H1 (cell line): ENCODE measurements around the gene PPP4R1. TPM values are rescaled to one million over a fixed set of nuclear protein-coding genes. Genes with fewer than 3 reads are reported as not detected.

Source experiments
- CTCF ChIA-PET: fragments of 300-600 bp; sonication (Branson Sonifier 250); formaldehyde crosslinking; loops from one replicate; lab custom pipeline; 2021; ENCODE audit not compliant: partially characterized antibody; lab: Charles Lee
- POLR2A ChIA-PET: fragments of 300-600 bp; sonication (Branson Sonifier 250); formaldehyde crosslinking; loops from one replicate; lab custom pipeline; 2021; ENCODE audit warnings: inconsistent platforms; ENCODE audit not compliant: partially characterized antibody; lab: Charles Lee
- DNase-seq, 2 experiments: peaks; one replicate each; pipeline versions ENCODE4 v3.0.0 to v3.0.0-alpha.2; 2010 to 2022; ENCODE audit warnings: low spot score in 2 of 2, low read depth in 1 of 2, mixed read lengths in 1 of 2
- FAIRE-seq: peaks from 2 replicates; lab custom pipeline; 2011; peaks lifted over from hg19 to GRCh38; lab: Jason Lieb, UNC
- H2AFZ ChIP-seq: 2 replicates; pipeline ENCODE4 v1.8.1; 2012; ENCODE audit warnings: low read length, inconsistent platforms
- H2AK5ac ChIP-seq: 2 replicates; pipeline ENCODE4 v1.6.1; 2013; ENCODE audit warnings: low read depth, low read length
- H2BK120ac ChIP-seq: replicated peaks from 2 replicates; pipeline ENCODE3; 2013; ENCODE audit warnings: low read depth, low read length, inconsistent platforms
- H2BK12ac ChIP-seq: 2 replicates; pipeline ENCODE4 v1.6.1; 2013; ENCODE audit warnings: low read depth, low read length
- H2BK15ac ChIP-seq: 2 replicates; pipeline ENCODE4 v1.6.1; 2013; ENCODE audit warnings: low read length
- H2BK20ac ChIP-seq: 2 replicates; pipeline ENCODE4 v1.6.1; 2013; ENCODE audit warnings: low read length
- H2BK5ac ChIP-seq: 2 replicates; pipeline ENCODE4 v1.6.1; 2013; ENCODE audit warnings: low read depth, low read length
- H3K14ac ChIP-seq: 2 replicates; pipeline ENCODE4 v1.6.1; 2013; ENCODE audit warnings: inconsistent platforms; ENCODE audit not compliant: insufficient read length
- H3K18ac ChIP-seq: 2 replicates; pipeline ENCODE4 v1.6.1; 2013; ENCODE audit warnings: low read length; ENCODE audit errors: extremely low read depth
- H3K23ac ChIP-seq: 2 replicates; pipeline ENCODE4 v1.6.1; 2013; ENCODE audit warnings: inconsistent platforms; ENCODE audit not compliant: insufficient read length
- H3K23me2 ChIP-seq: 2 replicates; pipeline ENCODE4 v1.6.1; 2013; ENCODE audit warnings: low read depth, low read length
- H3K27ac ChIP-seq: 2 replicates; pipeline ENCODE4 v1.6.1; 2011; ENCODE audit warnings: low read depth, low read length, inconsistent platforms
- H3K27me3 ChIP-seq, 4 experiments: replicated peaks in 1 of 4; 1 replicate in 1 of 4; 2 replicates in 3 of 4; pipeline versions ENCODE4 v1.6.1 to v1.8.1; 2011 to 2013; ENCODE audit warnings: low read length in 3 of 4, mild to moderate bottlenecking in 3 of 4, inconsistent platforms in 2 of 4, mixed read lengths in 2 of 4, moderate library complexity in 1 of 4; ENCODE audit not compliant: control insufficient read depth in 3 of 4, insufficient read depth in 3 of 4; ENCODE audit errors: extremely low read depth in 1 of 4
- H3K36me3 ChIP-seq, 4 experiments: 2 replicates each; pipeline versions ENCODE4 v1.6.1 to v1.8.1; 2011 to 2013; ENCODE audit warnings: mild to moderate bottlenecking in 4 of 4, low read length in 3 of 4, moderate library complexity in 2 of 4, control low read depth in 1 of 4, inconsistent platforms in 1 of 4; ENCODE audit not compliant: insufficient read depth in 4 of 4, control insufficient read depth in 2 of 4
- H3K4ac ChIP-seq: replicated peaks from 2 replicates; pipeline ENCODE3; 2013; ENCODE audit warnings: low read length, low read depth, mixed read lengths, inconsistent platforms; ENCODE audit not compliant: insufficient read length
- H3K4me1 ChIP-seq, 4 experiments: replicated peaks in 1 of 4; 1 replicate in 1 of 4; 2 replicates in 3 of 4; pipeline versions ENCODE4 v1.6.1 to v1.8.1; 2011 to 2013; ENCODE audit warnings: low read length in 3 of 4, inconsistent platforms in 2 of 4, mixed read lengths in 1 of 4; ENCODE audit not compliant: insufficient read depth in 4 of 4, control insufficient read depth in 3 of 4
- H3K4me2 ChIP-seq, 2 experiments: 2 replicates each; pipeline versions ENCODE4 v1.6.1 to v1.8.1; 2011 to 2013; ENCODE audit warnings: low read depth in 2 of 2, low read length in 2 of 2, control low read depth in 1 of 2, inconsistent platforms in 1 of 2, mild to moderate bottlenecking in 1 of 2; ENCODE audit not compliant: insufficient read depth in 1 of 2
- H3K4me3 ChIP-seq, 4 experiments: fragments of 200-600, 300-600 bp in 1 of 4; sonication (generic), shearing (Covaris generic), sonication (Bioruptor Twin) in 1 of 4; 2 replicates each; pipeline versions ENCODE4 v1.5.1 to v1.8.1; 2011 to 2016; ENCODE audit warnings: low read length in 4 of 4, low read depth in 3 of 4, control low read depth in 2 of 4, inconsistent platforms in 2 of 4, mild to moderate bottlenecking in 2 of 4, mixed read lengths in 1 of 4, moderate library complexity in 1 of 4; ENCODE audit not compliant: insufficient read depth in 2 of 4; ENCODE audit errors: extremely low read depth in 1 of 4
- H3K56ac ChIP-seq: replicated peaks from 2 replicates; pipeline ENCODE3; 2013; ENCODE audit warnings: low read depth, mild to moderate bottlenecking, mixed read lengths, low read length, inconsistent platforms; ENCODE audit not compliant: insufficient read length
- H3K79me1 ChIP-seq: 2 replicates; pipeline ENCODE4 v1.6.1; 2013; ENCODE audit warnings: low read depth, low read length, control low read depth
- H3K79me2 ChIP-seq, 2 experiments: 2 replicates each; pipeline versions ENCODE4 v1.6.1 to v1.8.1; 2012 to 2013; ENCODE audit warnings: low read length in 2 of 2, mild to moderate bottlenecking in 2 of 2, inconsistent platforms in 1 of 2; ENCODE audit not compliant: insufficient read depth in 2 of 2, control insufficient read depth in 1 of 2
- H3K9ac ChIP-seq, 4 experiments: replicated peaks in 1 of 4; 1 replicate in 1 of 4; 2 replicates in 3 of 4; pipeline versions ENCODE4 v1.6.1 to v1.8.1; 2011 to 2013; ENCODE audit warnings: low read depth in 3 of 4, low read length in 3 of 4, control low read depth in 2 of 4, mild to moderate bottlenecking in 2 of 4, moderate library complexity in 2 of 4, inconsistent platforms in 1 of 4; ENCODE audit errors: extremely low read depth in 1 of 4
- H3K9me3 ChIP-seq, 2 experiments: 2 replicates each; pipeline versions ENCODE4 v1.6.1 to v1.8.1; 2012 to 2013; ENCODE audit warnings: mild to moderate bottlenecking in 2 of 2, moderate library complexity in 2 of 2, control low read depth in 1 of 2, inconsistent platforms in 1 of 2, low read depth in 1 of 2, low read length in 1 of 2, mixed read lengths in 1 of 2; ENCODE audit not compliant: insufficient read depth in 2 of 2
- H4K20me1 ChIP-seq, 2 experiments: replicated peaks in 1 of 2; 2 replicates each; pipeline versions ENCODE3 to v1.8.1; 2011 to 2013; ENCODE audit warnings: inconsistent platforms in 2 of 2, low read length in 2 of 2, mild to moderate bottlenecking in 1 of 2; ENCODE audit not compliant: insufficient read depth in 2 of 2, control insufficient read depth in 1 of 2
- H4K5ac ChIP-seq: 2 replicates; pipeline ENCODE4 v1.6.1; 2013; ENCODE audit warnings: low read length, low read depth, mixed read lengths, inconsistent platforms; ENCODE audit not compliant: insufficient read length
- H4K8ac ChIP-seq: 2 replicates; pipeline ENCODE4 v1.8.0; 2013; ENCODE audit warnings: mild to moderate bottlenecking, moderate library complexity, low read length, inconsistent platforms; ENCODE audit not compliant: insufficient read depth; ENCODE audit errors: extremely low read depth
- H4K91ac ChIP-seq: replicated peaks from 2 replicates; pipeline ENCODE3; 2013; ENCODE audit warnings: low read length, mixed read lengths, inconsistent platforms; ENCODE audit not compliant: insufficient read length
- CBX5 ChIP-seq: fragments of 300-800, 300-1000 bp; sonication (generic); IDR thresholded peaks from 2 replicates; pipeline ENCODE4 v1.7.1; 2016; ENCODE audit warnings: antibody characterized with exemption, low read length, low read depth
- CBX8 ChIP-seq: fragments of 300-800, 300-1000 bp; sonication (generic); IDR thresholded peaks from 2 replicates; pipeline ENCODE4 v1.7.1; 2016; ENCODE audit warnings: low read depth, low read length, borderline replicate concordance
- CHD1 ChIP-seq: IDR thresholded peaks from 2 replicates; pipeline ENCODE4 v1.6.1; 2012; ENCODE audit warnings: low read depth, low read length, improper control_type of control experiment
- KDM4A ChIP-seq: IDR thresholded peaks from one replicate; pipeline ENCODE4 v1.7.1; 2012; ENCODE audit warnings: low read depth, mild to moderate bottlenecking, moderate library complexity, low read length, inconsistent platforms; ENCODE audit not compliant: severe bottlenecking
- RAD21 ChIP-seq, 2 experiments: IDR thresholded peaks in 1 of 2; conservative IDR thresholded peaks in 1 of 2; 2 replicates each; pipeline ENCODE4 v1.6.1; 2011; ENCODE audit warnings: low read depth in 2 of 2, low read length in 2 of 2, improper control_type of control experiment in 1 of 2, inconsistent platforms in 1 of 2, mild to moderate bottlenecking in 1 of 2, moderate library complexity in 1 of 2
- RFX5 ChIP-seq: IDR thresholded peaks from 2 replicates; pipeline ENCODE4 v1.6.1; 2011; ENCODE audit warnings: low read depth, low read length, improper control_type of control experiment, borderline replicate concordance
- SIN3A ChIP-seq, 2 experiments: IDR thresholded peaks in 1 of 2; conservative IDR thresholded peaks in 1 of 2; 2 replicates each; pipeline ENCODE4 v1.6.1; 2011 to 2012; ENCODE audit warnings: low read length in 2 of 2, improper control_type of control experiment in 1 of 2, low read depth in 1 of 2, mild to moderate bottlenecking in 1 of 2
- TCF12 ChIP-seq: IDR thresholded peaks from 2 replicates; pipeline ENCODE4 v1.6.1; 2011; ENCODE audit warnings: low read depth, mild to moderate bottlenecking, low read length
- WGBS, 2 experiments: shearing (Covaris generic) in 1 of 2; methylation state at CpG; one replicate each; pipeline versions ENCODE4 v1.1.6 to v1.1.7; 2013 to 2015; ENCODE audit warnings: low lambda C conversion rate in 2 of 2, mixed read lengths in 2 of 2, inconsistent platforms in 1 of 2, low coverage in 1 of 2, missing lambda C conversion rate in 1 of 2; ENCODE audit not compliant: insufficient replicate concordance in 2 of 2, insufficient coverage in 1 of 2, insufficient read length in 1 of 2; ENCODE audit errors: extremely low coverage in 1 of 2, missing lambda C conversion rate in 1 of 2; 5-methylcytosine and 5-hydroxymethylcytosine counted together
- polyA plus RNA-seq, 7 experiments: library from polyadenylated mRNA; depleted of rRNA in 3 of 7; stranded (reverse) in 5 of 7; unstranded in 2 of 7; fragments of >200 nt in 5 of 7; fragments of 200-250 nt in 2 of 7; gene quantifications; 1 replicate in 5 of 7; 2 replicates in 1 of 7; 4 replicates in 1 of 7; pipeline versions ENCODE4 v1.2.1 to v1.2.3, GENCODE V29; 2011 to 2013; ENCODE audit warnings: missing spikeins in 2 of 7, mixed read lengths in 2 of 7
- total RNA-seq: library from RNA; stranded (reverse); fragmentation: NEBNext Ultra II Directional; extraction: Animal tissue kit (Norgen Biotek cat#: 25700); gene quantifications from 2 replicates; pipeline ENCODE4 v1.2.1, GENCODE V29; 2021
- TF ChIP-seq, protein P1 (sequence below), 3 experiments: IDR thresholded peaks; 1 replicate in 2 of 3; 2 replicates in 1 of 3; pipeline versions ENCODE4 v1.5.1 to v1.6.1; 2011; ENCODE audit warnings: low read length in 3 of 3, mild to moderate bottlenecking in 3 of 3, inconsistent platforms in 2 of 3, low read depth in 1 of 3, moderate library complexity in 1 of 3; ENCODE audit not compliant: insufficient read depth in 1 of 3; ENCODE audit errors: control extremely low read depth in 1 of 3

The PPP4R1 gene
- total and polyA plus RNA-seq, 2 of the 8 experiments (the other 6 are each of a cell fraction or from before 2014, with no cell fraction given), result 67.4 to 96.1 TPM

DNA sequence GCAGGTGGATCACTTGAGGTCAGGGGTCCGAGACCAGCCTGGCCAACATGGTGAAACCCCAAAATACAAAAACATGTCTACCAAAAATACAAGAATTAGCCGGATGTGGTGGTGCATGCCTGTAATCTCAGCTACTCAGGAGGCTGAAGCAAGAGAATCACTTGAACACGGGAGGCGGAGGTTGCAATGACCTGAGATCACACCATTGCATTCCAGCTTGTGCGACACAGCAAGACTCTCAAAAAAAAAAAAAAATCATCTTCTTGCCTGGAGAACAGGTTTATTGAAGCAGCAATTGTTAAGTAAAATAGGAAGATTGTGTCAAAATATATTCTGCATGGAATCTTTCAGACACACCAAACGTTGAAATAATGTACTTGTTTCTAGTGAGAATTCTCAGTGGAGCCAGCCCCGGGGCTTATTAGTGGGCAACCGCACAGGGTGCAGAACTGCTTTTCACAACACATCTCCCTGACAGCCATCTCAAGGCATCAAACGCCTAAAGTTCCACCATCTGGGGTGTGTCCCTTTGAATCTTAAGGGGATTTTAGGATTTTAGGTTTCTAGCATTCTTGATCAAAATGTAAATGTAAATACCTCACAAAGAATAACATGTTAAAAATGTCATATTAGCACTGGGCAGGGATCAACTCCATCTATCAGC lies 28.6 kb upstream of the PPP4R1 start:
- Histone ChIP-seq H3K9me3 (no peaks in the 10 kb centered on the region), H3K27me3 (no peaks in the 10 kb centered on the region), H3K14ac (no peak overlapping the region), H2BK120ac (peak overlapping the region; percentile 72), H3K27ac (peak overlapping the region; percentile 78), H2AK5ac (no peak overlapping the region), H3K4ac (peak overlapping the region; percentile 0), H3K4me3 (peak overlapping the region in 1 of 4 experiments; percentile 20; a peak in 1 of 8 replicates), H3K79me1 (no peaks in the 10 kb centered on the region), H4K8ac (no peak overlapping the region), H3K4me2 (no peak overlapping the region; a peak in 1 of 4 replicates), H3K23ac (no peak overlapping the region), H3K56ac (no peak overlapping the region), H4K5ac (peak overlapping the region; percentile 69), H2BK12ac (peak overlapping the region; percentile 89; the same call in 1 of the 2 replicates), H3K23me2 (no peaks in the 10 kb centered on the region), H4K91ac (no peak overlapping the region), H3K4me1 (peaks cover 0 to 12% (median 6%) of the 10 kb centered on the region in 4 experiments; a peak in 5 of 7 replicates), H3K36me3 (no peaks in the 10 kb centered on the region), H2BK20ac (peak overlapping the region; percentile 29; the same call in 1 of the 2 replicates), H4K20me1 (no peaks in the 10 kb centered on the region), H2BK15ac (no peak overlapping the region), H3K18ac (no peak overlapping the region), H3K9ac (peak overlapping the region in 1 of 4 experiments; percentile 28; a peak in 1 of 7 replicates), H2AFZ (no peak overlapping the region), H2BK5ac (peak overlapping the region; percentile 75), H3K79me2 (no peaks in the 10 kb centered on the region)
- DNase-seq, result no peak
- POLR2A ChIA-PET, result interaction anchor here (1.0 kb wide), 1 partner anchor 26 kb away, joined by 3 read pairs; no protein-coding TSS in a partner anchor
- FAIRE-seq, result no peak
- WGBS, 2 experiments, result 71% methylated on average over 9 of the region's 9 CpGs; no CpG with 5 or more reads in 1 of the 2 experiments
- CTCF ChIA-PET, result interaction anchor here (0.6 kb wide), 1 partner anchor 20 kb away, joined by 3 read pairs; no protein-coding TSS in a partner anchor
- no peak for TF ChIP-seq KDM4A
- TF ChIP-seq TCF12, result no peak
- TF ChIP-seq CHD1, result no peak
- TF ChIP-seq, protein P1, sequence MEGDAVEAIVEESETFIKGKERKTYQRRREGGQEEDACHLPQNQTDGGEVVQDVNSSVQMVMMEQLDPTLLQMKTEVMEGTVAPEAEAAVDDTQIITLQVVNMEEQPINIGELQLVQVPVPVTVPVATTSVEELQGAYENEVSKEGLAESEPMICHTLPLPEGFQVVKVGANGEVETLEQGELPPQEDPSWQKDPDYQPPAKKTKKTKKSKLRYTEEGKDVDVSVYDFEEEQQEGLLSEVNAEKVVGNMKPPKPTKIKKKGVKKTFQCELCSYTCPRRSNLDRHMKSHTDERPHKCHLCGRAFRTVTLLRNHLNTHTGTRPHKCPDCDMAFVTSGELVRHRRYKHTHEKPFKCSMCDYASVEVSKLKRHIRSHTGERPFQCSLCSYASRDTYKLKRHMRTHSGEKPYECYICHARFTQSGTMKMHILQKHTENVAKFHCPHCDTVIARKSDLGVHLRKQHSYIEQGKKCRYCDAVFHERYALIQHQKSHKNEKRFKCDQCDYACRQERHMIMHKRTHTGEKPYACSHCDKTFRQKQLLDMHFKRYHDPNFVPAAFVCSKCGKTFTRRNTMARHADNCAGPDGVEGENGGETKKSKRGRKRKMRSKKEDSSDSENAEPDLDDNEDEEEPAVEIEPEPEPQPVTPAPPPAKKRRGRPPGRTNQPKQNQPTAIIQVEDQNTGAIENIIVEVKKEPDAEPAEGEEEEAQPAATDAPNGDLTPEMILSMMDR (IDR thresholded peaks at IDR 0.05; ENCODE audit: control extremely low read depth in 1 of 3, insufficient read depth in 1 of 3, low read depth in 1 of 3, low read length in 3 of 3), result no peak
- no peak for TF ChIP-seq SIN3A (conservative IDR thresholded peaks at IDR 0.05 in 1 of 2, IDR thresholded peaks at IDR 0.05 in 1 of 2; ENCODE audit: low read depth in 1 of 2, low read length in 2 of 2)
- TF ChIP-seq CBX8, result no peak
- TF ChIP-seq RAD21 (IDR thresholded peaks at IDR 0.05 in 1 of 2, conservative IDR thresholded peaks at IDR 0.05 in 1 of 2; ENCODE audit: low read depth in 2 of 2, low read length in 2 of 2), result no peak
- TF ChIP-seq RFX5, result no peak
- no peak for TF ChIP-seq CBX5
